ENCODE data around the gene TIMM10. TPM values are rescaled to one million over a fixed set of nuclear protein-coding genes. Genes with fewer than 3 reads are reported as not detected.
A peak's percentile ranks its signal among the peaks of the same experiment; 100 is the strongest.

Gene TIMM10
- total RNA-seq, 1 donor from 2014 or later: 43.2 TPM

DNA sequence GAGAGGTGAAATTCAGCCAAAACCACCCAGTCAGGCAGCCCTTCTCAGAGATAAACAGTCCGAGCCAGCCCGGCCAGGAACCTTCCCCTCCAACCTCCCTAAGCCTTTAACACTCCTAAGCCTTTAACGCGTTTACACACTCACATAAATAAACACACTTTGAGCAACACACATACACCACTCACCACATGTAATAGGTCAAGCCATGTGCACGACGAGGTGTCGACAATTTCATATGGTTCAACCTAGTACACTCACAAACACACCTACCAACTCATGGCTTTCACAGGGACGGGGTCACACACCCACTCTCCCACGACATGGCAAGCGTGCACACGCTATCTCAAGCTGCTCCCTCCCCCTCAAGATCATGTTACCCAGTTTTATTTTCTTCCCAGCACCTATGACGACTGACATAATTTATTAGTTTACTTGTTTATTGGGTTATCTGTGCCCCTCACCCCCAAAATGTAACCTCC, 30.5 kb downstream of the TIMM10 start:
- DNase-seq (ENCODE audit: low spot score): no peak
- no peak overlapping the region for H3K27ac Mint-ChIP-seq (ENCODE audit: unreplicated experiment)
- H3K27me3 Mint-ChIP-seq (ENCODE audit: low read depth): no peaks in the 10 kb centered on the region
- H3K9me3 Mint-ChIP-seq (ENCODE audit: low read depth): no peaks in the 10 kb centered on the region
- TF ChIP-seq CTCF (IDR thresholded peaks at IDR 0.05): no peak
- peaks cover 11% of the 10 kb centered on the region for H3K4me1 Mint-ChIP-seq (ENCODE audit: low read depth)
- peak overlapping the region; percentile 64 for H3K4me3 Mint-ChIP-seq (ENCODE audit: unreplicated experiment)
- peaks cover 2% of the 10 kb centered on the region for H3K36me3 Mint-ChIP-seq (ENCODE audit: low read depth)

GRCh38 chr11:57499413-57499982, 31.1 kb downstream of the TIMM10 start:
- Mint-ChIP-seq H3K27me3 (ENCODE audit: low read depth) (no peaks in the 10 kb centered on the region), H3K9me3 (ENCODE audit: low read depth) (no peaks in the 10 kb centered on the region), H3K4me1 (ENCODE audit: low read depth) (peaks cover 11% of the 10 kb centered on the region), H3K4me3 (ENCODE audit: unreplicated experiment) (peak overlapping the region; percentile 64), H3K27ac (ENCODE audit: unreplicated experiment) (peak overlapping the region; percentile 17), H3K36me3 (ENCODE audit: low read depth) (peaks cover 2% of the 10 kb centered on the region)
- no peak for DNase-seq (ENCODE audit: low spot score)
- no peak for TF ChIP-seq CTCF (IDR thresholded peaks at IDR 0.05)

DNA sequence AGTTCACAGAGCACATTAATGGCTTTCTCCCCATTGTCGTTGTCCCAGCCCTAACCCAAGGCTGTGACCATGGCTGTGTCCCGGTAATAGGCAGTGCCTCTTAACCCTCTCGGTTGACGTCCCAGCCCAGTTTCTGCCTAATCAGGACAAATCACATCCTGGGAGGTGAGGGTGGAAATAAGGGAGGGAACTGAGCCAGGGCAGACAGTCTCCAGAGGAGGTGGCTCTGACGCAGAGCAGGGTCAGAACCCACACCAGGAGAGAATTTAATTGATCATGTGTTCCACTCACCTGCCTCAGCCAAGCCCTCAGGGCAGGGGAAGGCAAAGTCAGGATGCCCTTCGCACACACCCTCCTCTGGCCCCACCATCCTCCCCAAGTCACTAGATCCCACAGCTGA, 32.0 kb downstream of the TIMM10 start:
- TF ChIP-seq CTCF (IDR thresholded peaks at IDR 0.05): no peak
- Mint-ChIP-seq H3K27me3 (ENCODE audit: low read depth) (no peaks in the 10 kb centered on the region), H3K9me3 (ENCODE audit: low read depth) (no peaks in the 10 kb centered on the region), H3K4me1 (ENCODE audit: low read depth) (peaks cover 11% of the 10 kb centered on the region), H3K4me3 (ENCODE audit: unreplicated experiment) (no peak overlapping the region), H3K27ac (ENCODE audit: unreplicated experiment) (no peak overlapping the region), H3K36me3 (ENCODE audit: low read depth) (peaks cover 2% of the 10 kb centered on the region)
- DNase-seq (ENCODE audit: low spot score): no peak

DNA sequence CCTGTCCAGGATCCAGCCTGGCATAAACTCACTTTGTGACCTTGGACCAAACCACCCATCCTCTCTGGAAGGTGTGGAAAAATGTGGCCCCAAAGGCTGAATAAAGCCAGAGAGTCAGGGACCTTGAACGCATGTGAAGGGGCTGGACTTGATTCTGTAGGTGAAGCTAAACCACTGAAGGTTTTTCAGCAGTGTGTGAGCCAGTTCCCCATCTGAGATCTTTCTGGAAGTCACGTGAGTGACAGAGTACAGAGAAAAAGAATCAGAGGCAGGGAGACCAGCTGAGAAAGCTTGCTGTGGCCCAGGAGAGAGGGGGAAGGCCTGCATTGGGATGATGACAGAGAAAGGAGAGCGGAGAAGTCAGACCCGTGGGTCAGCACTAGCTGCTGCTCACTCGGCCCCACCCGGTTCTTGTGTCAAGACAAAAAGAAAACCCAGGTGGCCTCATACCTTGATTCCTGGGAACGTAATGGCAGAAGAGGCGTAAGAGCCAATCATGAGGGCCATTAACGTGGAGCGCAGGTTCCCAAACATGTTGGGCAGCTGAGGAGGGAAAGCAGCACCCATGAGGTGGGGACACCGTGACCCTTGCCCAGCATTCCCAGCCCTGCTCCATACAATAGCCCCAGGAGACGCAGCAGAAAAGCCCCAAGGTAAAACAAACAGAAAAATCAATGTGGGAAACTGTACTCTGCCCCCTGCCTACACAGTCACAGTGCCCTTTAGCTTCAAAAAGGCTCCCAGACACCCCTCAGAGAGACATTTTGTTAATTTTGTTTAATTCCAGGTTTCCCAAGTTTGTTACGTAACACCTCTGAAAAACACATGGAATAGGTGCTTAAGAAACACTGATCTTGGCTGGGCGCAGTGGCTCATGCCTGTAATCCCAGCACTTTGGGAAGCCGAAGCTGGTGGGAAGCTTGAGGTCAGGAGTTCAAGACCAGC, 33.0 kb downstream of the TIMM10 start:
- Mint-ChIP-seq H3K9me3 (ENCODE audit: low read depth) (no peaks in the 10 kb centered on the region), H3K27ac (ENCODE audit: unreplicated experiment) (no peak overlapping the region), H3K36me3 (ENCODE audit: low read depth) (peaks cover 2% of the 10 kb centered on the region), H3K4me1 (ENCODE audit: low read depth) (peaks cover 11% of the 10 kb centered on the region), H3K27me3 (ENCODE audit: low read depth) (no peaks in the 10 kb centered on the region), H3K4me3 (ENCODE audit: unreplicated experiment) (no peak overlapping the region)
- no peak for DNase-seq (ENCODE audit: low spot score)
- no peak for TF ChIP-seq CTCF (IDR thresholded peaks at IDR 0.05)

DNA sequence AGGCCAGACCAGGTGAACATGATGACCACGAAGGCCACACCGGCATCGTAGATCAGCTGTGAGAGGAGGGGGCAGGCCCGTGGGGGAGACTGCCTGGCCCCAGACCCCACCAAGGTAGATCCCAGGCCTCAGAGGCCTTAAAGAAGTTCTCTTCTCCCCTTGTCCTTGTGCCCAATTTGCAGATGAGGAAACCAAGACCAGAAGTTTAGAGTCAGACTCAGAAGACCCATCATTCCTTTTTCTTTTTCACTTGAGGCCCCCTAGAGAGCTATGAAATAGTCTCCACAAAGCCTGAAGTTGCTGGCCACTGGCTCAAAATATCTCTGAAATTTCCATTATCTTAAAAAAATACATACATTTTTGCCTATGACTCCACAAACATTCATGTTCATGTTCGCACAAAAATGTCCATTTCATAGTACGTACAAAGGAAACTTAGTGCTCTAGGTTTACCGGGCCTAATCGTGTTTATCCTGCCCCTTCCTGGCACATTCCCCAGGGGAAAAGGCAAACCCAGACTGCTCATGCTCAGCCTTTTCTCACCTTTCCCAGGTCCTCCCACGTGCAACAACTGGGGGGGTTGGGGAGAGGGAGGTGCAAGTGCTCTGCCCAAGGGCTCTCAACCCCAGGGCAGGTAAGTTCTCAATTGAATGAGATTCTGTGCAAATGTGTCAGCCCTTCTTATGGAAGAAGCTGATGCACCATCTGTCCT, 34.3 kb downstream of the TIMM10 start:
- DNase-seq (ENCODE audit: low spot score): no peak
- Mint-ChIP-seq H3K36me3 (ENCODE audit: low read depth) (peaks cover 2% of the 10 kb centered on the region), H3K4me3 (ENCODE audit: unreplicated experiment) (no peak overlapping the region), H3K4me1 (ENCODE audit: low read depth) (peaks cover 11% of the 10 kb centered on the region), H3K27me3 (ENCODE audit: low read depth) (no peaks in the 10 kb centered on the region), H3K9me3 (ENCODE audit: low read depth) (no peaks in the 10 kb centered on the region), H3K27ac (ENCODE audit: unreplicated experiment) (no peak overlapping the region)
- no peak for TF ChIP-seq CTCF (IDR thresholded peaks at IDR 0.05)
